Activated T-helper 2 cell treated with anti-CD3 and anti-CD28 coated beads, Interferon-gamma antibody, Interleukin-2, Interleukin-4, amounts not matched to agents 10 μg/mL and 5 μg/mL and 100 μg/mL, durations not matched to agents 14 hours and 24 hours and 36 hours (primary cell): Measurements from ENCODE around the gene NFATC2. TPM values are rescaled to one million over a fixed set of nuclear protein-coding genes. Genes with fewer than 3 reads are reported as not detected.
A peak's percentile ranks its signal among the peaks of the same experiment; 100 is the strongest.

Experiments used
- DNase-seq: peaks from one replicate; pipeline ENCODE4 v3.0.0; 2021; ENCODE audit warnings: low spot score
- H3K27ac Mint-ChIP-seq: one replicate; pipeline ENCODE4 v1.8.0; 2021; ENCODE audit warnings: mixed read lengths
- H3K27me3 Mint-ChIP-seq: one replicate; pipeline ENCODE4 v1.8.0; 2021; ENCODE audit warnings: low read depth, mixed read lengths
- H3K36me3 Mint-ChIP-seq: one replicate; pipeline ENCODE4 v1.8.0; 2021; ENCODE audit warnings: low read depth, mixed read lengths
- H3K4me1 Mint-ChIP-seq: one replicate; pipeline ENCODE4 v1.8.0; 2021; ENCODE audit warnings: low read depth, mixed read lengths
- H3K4me3 Mint-ChIP-seq: one replicate; pipeline ENCODE4 v1.8.0; 2021; ENCODE audit warnings: low read depth, mild to moderate bottlenecking, moderate library complexity, mixed read lengths
- H3K9me3 Mint-ChIP-seq: one replicate; pipeline ENCODE4 v1.8.0; 2021; ENCODE audit warnings: mixed read lengths
- intact Hi-C: fragments of 100-400 bp; cut with micrococcal nuclease; formaldehyde crosslinking; loops from one replicate; pipeline ENCODE4 v1.15.1; 2023
- total RNA-seq: library from RNA; stranded (reverse); gene quantifications from 2 replicates; pipeline ENCODE4 v1.2.3, GENCODE V29; 2022

NFATC2 gene
- total RNA-seq, 1 donor from 2014 or later, result 67.1 TPM

GRCh38 chr20:51491393-51491792 is 51.1 kb downstream of the NFATC2 start:
- H3K27ac Mint-ChIP-seq, result no peak overlapping the region
- H3K36me3 Mint-ChIP-seq, result peaks cover 91% of the 10 kb centered on the region
- H3K4me1 Mint-ChIP-seq, result peaks cover 71% of the 10 kb centered on the region
- intact Hi-C loops, result no loop called here
- no peaks in the 10 kb centered on the region for H3K27me3 Mint-ChIP-seq
- H3K9me3 Mint-ChIP-seq, result no peaks in the 10 kb centered on the region
- DNase-seq, result no peak
- H3K4me3 Mint-ChIP-seq, result no peak overlapping the region

- no peak overlapping the region for H3K27ac Mint-ChIP-seq
- peaks cover 92% of the 10 kb centered on the region for H3K36me3 Mint-ChIP-seq
- intact Hi-C loops, result no loop called here
- H3K4me3 Mint-ChIP-seq, result no peak overlapping the region
- no peaks in the 10 kb centered on the region for H3K27me3 Mint-ChIP-seq
- no peaks in the 10 kb centered on the region for H3K9me3 Mint-ChIP-seq
- no peak for DNase-seq
- H3K4me1 Mint-ChIP-seq, result peaks cover 72% of the 10 kb centered on the region
Observed at GRCh38 chr20:51490635-51491034, 51.9 kb downstream of the NFATC2 start.

GRCh38 chr20:51489611-51490010 is 52.9 kb downstream of the NFATC2 start:
- Mint-ChIP-seq H3K36me3 (peaks cover 91% of the 10 kb centered on the region), H3K27me3 (no peaks in the 10 kb centered on the region), H3K4me3 (no peak overlapping the region), H3K4me1 (peaks cover 72% of the 10 kb centered on the region), H3K9me3 (no peaks in the 10 kb centered on the region), H3K27ac (no peak overlapping the region)
- intact Hi-C loops, result no loop called here
- DNase-seq, result no peak

- no peaks in the 10 kb centered on the region for H3K27me3 Mint-ChIP-seq
- no peak overlapping the region for H3K4me3 Mint-ChIP-seq
- intact Hi-C loops, result no loop called here
- H3K9me3 Mint-ChIP-seq, result no peaks in the 10 kb centered on the region
- H3K4me1 Mint-ChIP-seq, result peaks cover 74% of the 10 kb centered on the region
- no peak for DNase-seq
- H3K27ac Mint-ChIP-seq, result no peak overlapping the region
- peaks cover 91% of the 10 kb centered on the region for H3K36me3 Mint-ChIP-seq
Observed at GRCh38 chr20:51488331-51488730, 54.2 kb downstream of the NFATC2 start.

GRCh38 chr20:51487565-51488268 is 54.8 kb downstream of the NFATC2 start:
- intact Hi-C loops, result no loop called here
- Mint-ChIP-seq H3K9me3 (no peaks in the 10 kb centered on the region), H3K36me3 (peaks cover 89% of the 10 kb centered on the region), H3K4me1 (peaks cover 74% of the 10 kb centered on the region), H3K27me3 (no peaks in the 10 kb centered on the region), H3K27ac (no peak overlapping the region), H3K4me3 (no peak overlapping the region)
- DNase-seq, result no peak

GRCh38 chr20:51487076-51487475 is 55.4 kb downstream of the NFATC2 start:
- DNase-seq, result no peak
- intact Hi-C loops, result no loop called here
- Mint-ChIP-seq H3K4me1 (peaks cover 77% of the 10 kb centered on the region), H3K27me3 (no peaks in the 10 kb centered on the region), H3K4me3 (no peak overlapping the region), H3K27ac (no peak overlapping the region), H3K36me3 (peaks cover 87% of the 10 kb centered on the region), H3K9me3 (no peaks in the 10 kb centered on the region)

GRCh38 chr20:51486197-51487005 is 56.1 kb downstream of the NFATC2 start:
- no peak for DNase-seq
- Mint-ChIP-seq H3K9me3 (no peaks in the 10 kb centered on the region), H3K4me3 (no peak overlapping the region), H3K36me3 (peaks cover 80% of the 10 kb centered on the region), H3K4me1 (peaks cover 78% of the 10 kb centered on the region), H3K27me3 (no peaks in the 10 kb centered on the region), H3K27ac (peak overlapping the region; percentile 3)
- intact Hi-C loops, result no loop called here

GRCh38 chr20:51484831-51485230 is 57.7 kb downstream of the NFATC2 start:
- Mint-ChIP-seq H3K9me3 (no peaks in the 10 kb centered on the region), H3K27me3 (no peaks in the 10 kb centered on the region), H3K27ac (peak overlapping the region; percentile 33), H3K4me3 (no peak overlapping the region), H3K4me1 (peaks cover 81% of the 10 kb centered on the region), H3K36me3 (peaks cover 69% of the 10 kb centered on the region)
- no peak for DNase-seq
- intact Hi-C loops, result loop anchor here (5.0 kb wide), 1 partner anchor 232 kb away; no protein-coding TSS in a partner anchor

GRCh38 chr20:51484141-51484815 is 58.2 kb downstream of the NFATC2 start:
- H3K36me3 Mint-ChIP-seq, result peaks cover 66% of the 10 kb centered on the region
- no peaks in the 10 kb centered on the region for H3K27me3 Mint-ChIP-seq
- no peak for DNase-seq
- peak overlapping the region; percentile 62 for H3K27ac Mint-ChIP-seq
- H3K9me3 Mint-ChIP-seq, result no peaks in the 10 kb centered on the region
- no peak overlapping the region for H3K4me3 Mint-ChIP-seq
- H3K4me1 Mint-ChIP-seq, result peaks cover 80% of the 10 kb centered on the region
- intact Hi-C loops, result loop anchor here (5.0 kb wide), 1 partner anchor 233 kb away; no protein-coding TSS in a partner anchor

- intact Hi-C loops, result loop anchor here (5.0 kb wide), 1 partner anchor 234 kb away; no protein-coding TSS in a partner anchor
- Mint-ChIP-seq H3K27ac (peak overlapping the region; percentile 6), H3K9me3 (peaks cover 5% of the 10 kb centered on the region), H3K4me3 (peak overlapping the region; percentile 6), H3K4me1 (peaks cover 86% of the 10 kb centered on the region), H3K27me3 (no peaks in the 10 kb centered on the region), H3K36me3 (peaks cover 68% of the 10 kb centered on the region)
- no peak for DNase-seq
Observed at GRCh38 chr20:51482836-51483473, 59.6 kb downstream of the NFATC2 start.

- Mint-ChIP-seq H3K36me3 (peaks cover 67% of the 10 kb centered on the region), H3K27ac (peak overlapping the region; percentile 96), H3K4me1 (peaks cover 87% of the 10 kb centered on the region), H3K9me3 (peaks cover 11% of the 10 kb centered on the region), H3K4me3 (peak overlapping the region; percentile 76), H3K27me3 (no peaks in the 10 kb centered on the region)
- peak; percentile 38 for DNase-seq
- intact Hi-C loops, result loop anchor here (2.0 to 5.0 kb wide), 3 partner anchors 115 to 236 kb away; no protein-coding TSS in a partner anchor
Observed at GRCh38 chr20:51481341-51481914, 61.1 kb downstream of the NFATC2 start.
